ENCODE data around the gene FYN.

DNA sequence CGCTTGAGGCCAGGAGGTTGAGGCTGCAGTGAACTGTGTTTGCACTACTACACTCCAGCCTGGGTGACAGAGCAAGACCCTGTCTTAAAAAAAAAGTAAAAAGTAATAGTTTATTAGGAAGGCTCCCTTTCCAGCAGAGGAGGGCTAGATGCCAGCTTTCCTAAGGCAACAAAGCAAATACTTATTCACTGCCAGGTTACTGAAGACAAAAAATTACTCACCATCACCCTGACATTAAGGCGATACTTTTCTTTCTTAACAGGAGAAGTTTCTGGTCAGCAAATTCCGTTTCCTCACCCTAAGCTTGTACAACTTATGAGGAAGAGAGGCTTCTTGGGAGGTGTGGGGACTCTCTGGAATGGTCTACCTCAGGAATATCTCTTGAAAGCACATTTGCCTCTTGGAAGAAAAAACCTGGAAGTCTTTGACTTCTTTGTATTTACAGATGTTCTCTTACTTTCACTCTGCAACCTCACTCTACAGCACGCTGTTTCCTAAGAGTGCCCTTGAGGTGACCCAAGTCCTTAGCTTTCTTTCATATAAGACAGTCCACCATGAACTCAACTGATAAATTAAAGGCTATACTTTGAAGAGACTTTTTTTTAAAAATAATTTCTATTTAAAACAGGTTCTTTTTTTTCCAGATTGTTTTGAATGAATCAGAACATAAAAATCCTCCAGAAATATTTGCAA is 214.6 kb downstream of the FYN start:
- TF ChIP-seq EZH2 (IDR thresholded peaks at IDR 0.05; ENCODE audit: insufficient read depth, poor library complexity, severe bottlenecking) (no peak), EZH2phosphoT487 (IDR thresholded peaks at IDR 0.05; ENCODE audit: insufficient read depth, low read depth) (no peak)
